Dermis blood vessel endothelial cell (primary cell): ENCODE measurements around the gene MGST2. TPM values are rescaled to one million over a fixed set of nuclear protein-coding genes. Genes with fewer than 3 reads are reported as not detected.
"Not testable (repeated sequence)": the region's sequence is repeated elsewhere in the genome, so short reads cannot be mapped to it uniquely, and the experiment has no call there.

ENCODE experiments used
- DNase-seq: peaks from one replicate; pipeline ENCODE4 v3.0.0; 2010
- total RNA-seq: library from RNA; depleted of rRNA; stranded (reverse); fragments of >200 nt; gene quantifications from 2 replicates; pipeline ENCODE4 v1.2.3, GENCODE V29; 2014

The MGST2 gene
- total RNA-seq = 84.3 and 117 TPM in 2 replicates

DNA sequence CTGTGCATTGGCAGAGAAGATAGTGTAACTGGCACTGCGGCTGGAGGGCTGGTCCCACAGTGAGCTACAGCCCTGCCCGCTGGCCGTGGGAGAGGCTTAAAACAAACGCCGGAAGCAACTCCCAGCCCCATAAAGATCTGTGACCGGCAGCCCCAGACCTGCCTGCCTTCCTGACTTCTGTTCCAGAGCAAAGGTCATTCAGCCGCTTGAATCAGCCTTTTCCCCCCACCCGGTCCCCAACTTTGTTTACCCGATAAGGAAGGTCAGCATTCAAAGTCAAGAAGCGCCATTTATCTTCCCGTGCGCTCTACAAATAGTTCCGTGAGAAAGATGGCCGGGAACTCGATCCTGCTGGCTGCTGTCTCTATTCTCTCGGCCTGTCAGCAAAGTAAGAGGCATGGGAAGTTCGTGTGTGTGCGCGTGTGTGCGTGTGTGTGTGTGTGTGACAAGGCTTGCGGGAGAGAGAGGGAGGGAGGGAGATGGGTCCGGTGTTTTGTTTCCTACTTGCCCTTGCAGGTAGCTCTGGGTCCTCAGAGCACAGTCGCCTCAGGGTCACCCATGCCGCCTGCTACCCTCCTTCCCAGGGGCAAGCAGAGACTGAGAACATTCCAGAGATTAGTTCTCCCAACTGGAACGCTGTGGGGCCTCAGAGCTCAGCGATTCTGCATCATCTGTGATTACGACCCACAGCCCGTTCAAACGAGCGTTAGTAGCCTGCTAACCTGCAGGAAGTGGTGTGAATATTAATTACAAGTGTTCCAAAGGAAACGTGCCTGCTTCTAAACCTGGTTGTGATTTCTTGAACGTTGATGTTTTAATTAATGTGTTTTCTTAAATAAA, at the start of gene MGST2:
Gene MGST2, plus strand, starts transcription at position 130 of the 840 bp plus-strand sequence. Its CDS starts 201 bp downstream, at position 331.
- peak; percentile 94 for DNase-seq

DNA sequence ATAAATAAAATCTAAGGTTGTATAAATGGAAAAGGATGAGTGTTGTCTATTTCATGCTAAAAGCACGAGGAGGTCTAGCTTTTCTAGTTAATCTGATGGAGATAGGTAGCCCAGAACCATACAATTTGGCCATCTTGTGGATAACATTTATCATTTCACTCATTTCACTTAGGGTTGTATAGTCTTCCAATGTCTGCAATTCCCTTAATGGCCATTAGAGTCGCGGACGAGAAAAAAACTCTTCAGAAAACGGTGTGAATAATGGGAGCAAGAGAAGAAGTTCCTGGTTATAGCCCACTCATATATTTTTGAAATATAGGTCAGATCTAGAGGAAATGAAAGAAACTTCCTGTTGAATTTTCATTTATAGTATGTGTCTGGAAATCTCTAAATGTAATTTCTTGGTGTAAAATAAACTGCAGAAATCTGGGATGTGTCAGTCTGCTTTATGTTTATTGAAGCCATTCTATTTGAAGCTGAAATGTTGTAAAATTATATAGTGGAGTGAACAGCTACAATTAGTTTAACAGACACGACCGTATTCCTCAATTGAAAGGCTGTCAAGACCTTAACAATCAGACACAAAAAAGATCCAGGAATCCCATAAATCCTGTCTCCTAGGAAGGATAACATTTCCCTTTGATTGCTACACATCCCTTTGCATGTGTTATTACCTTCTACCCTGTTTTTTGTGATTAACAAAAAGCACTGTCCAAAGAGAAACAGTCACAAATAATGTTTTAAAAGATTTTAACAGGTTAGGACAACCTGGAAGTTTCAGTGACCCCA, 47.7 kb upstream of the MGST2 start:
- DNase-seq = peak; percentile 60

DNA sequence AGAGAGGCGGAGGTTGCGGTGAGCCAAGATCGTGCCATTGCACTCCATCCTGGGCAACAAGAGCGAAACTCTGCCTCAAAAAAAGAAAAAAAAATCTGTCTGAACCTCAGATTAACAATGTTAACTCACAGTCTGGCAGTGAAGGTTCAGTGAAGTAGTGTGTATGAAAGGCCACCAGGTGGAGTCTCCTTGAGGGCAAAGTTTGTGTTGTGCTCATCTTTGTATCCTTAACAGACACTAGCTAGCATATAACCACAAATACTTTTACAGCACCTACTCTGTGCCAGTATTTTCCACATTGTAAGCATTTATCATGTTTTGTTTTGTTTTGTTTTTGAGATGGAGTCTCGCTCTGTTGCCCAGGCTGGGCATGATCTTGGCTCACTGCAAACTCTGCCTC, 46.0 kb upstream of the MGST2 start:
- peak; percentile 57 for DNase-seq

DNA sequence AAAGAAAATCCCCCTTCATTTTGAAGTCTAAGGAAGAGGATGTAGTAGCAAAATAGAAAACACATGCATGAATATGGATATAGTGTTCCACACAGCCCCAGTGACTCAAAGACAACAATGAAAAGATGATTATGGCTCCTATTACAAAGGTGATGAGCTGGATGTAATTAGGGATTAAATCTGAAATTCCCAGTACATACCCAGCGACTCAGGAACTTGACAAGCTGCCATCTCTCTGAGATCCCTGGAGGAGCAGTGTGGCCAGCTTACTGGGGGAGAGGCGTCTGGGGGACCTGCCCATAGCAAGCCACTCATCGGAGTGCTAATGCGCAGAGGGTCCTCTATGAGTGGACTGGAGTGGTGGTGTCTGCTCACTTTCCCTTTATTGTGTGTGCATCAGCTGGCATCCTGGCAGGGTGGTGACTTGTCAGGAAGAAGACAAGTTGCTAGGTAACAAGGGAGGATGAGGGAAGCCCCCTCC, 42.7 kb upstream of the MGST2 start:
- no peak for DNase-seq

DNA sequence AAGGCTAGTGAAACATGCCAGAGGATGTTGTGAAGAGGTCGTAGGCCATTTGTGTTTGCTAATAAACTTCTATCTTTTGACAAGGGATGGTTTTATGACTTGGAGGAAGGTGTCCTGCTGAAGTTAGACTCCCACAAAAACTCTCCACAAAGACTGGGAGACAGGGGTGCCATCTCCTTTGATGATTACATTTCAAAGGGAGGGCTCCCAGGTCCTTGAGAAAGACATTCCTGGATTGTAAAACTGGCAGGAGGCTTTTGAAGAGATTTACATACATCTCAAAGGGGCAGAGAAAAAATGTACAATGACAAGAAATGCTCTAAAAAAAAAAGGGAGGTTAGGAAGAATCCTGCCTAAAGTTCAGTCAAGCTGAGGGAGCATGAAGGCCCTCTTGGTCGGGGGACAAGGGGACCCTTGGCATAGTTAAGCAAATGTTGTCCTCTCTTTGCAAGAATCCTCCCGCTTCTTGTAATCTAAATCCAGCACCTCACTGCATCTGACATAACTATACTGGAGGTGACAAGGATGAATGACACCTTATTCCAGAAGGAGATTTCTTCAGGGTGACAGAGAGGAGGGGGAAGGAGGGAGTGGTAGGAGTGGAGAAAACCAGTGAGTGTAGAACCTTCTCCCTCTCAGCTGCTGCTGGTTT, 41.1 kb upstream of the MGST2 start:
- DNase-seq = no peak

DNA sequence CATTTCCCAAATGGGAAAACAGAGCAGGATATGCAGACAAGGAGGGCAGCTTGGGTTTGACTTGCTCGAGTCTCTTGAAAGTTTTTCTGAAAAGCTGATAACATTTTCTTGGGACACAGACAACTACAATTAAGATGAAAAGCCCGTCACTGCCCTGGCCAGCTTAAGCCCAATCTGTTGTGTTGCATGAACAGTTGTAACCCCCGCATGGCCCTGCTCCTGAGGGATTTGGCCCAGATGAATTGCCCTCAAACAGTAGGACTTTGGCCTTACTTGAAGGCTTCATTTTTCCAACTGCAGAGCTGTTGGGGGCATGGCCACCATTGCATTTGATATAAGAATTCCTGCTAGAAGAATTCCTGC, 40.5 kb upstream of the MGST2 start:
- DNase-seq = no peak

DNA sequence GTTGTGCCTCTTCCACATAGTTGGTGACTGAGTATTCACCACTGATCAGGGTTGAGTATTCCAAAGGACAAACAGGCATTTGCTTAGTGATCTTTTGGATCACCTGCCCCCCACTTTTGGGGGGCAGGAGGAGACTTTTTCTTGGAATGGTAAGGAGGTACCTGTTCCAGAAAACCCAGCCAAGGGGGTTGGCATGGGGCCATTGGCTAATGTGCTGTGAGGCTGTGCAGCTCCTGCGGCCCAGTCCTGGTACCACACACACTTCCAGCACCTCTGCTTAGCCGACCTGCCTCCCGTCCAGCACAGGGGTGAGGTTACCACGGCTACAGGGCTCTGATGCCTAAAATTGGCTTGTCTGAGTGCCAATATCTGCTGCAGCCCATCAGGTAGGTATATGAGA, 40.1 kb upstream of the MGST2 start:
- no peak for DNase-seq

DNA sequence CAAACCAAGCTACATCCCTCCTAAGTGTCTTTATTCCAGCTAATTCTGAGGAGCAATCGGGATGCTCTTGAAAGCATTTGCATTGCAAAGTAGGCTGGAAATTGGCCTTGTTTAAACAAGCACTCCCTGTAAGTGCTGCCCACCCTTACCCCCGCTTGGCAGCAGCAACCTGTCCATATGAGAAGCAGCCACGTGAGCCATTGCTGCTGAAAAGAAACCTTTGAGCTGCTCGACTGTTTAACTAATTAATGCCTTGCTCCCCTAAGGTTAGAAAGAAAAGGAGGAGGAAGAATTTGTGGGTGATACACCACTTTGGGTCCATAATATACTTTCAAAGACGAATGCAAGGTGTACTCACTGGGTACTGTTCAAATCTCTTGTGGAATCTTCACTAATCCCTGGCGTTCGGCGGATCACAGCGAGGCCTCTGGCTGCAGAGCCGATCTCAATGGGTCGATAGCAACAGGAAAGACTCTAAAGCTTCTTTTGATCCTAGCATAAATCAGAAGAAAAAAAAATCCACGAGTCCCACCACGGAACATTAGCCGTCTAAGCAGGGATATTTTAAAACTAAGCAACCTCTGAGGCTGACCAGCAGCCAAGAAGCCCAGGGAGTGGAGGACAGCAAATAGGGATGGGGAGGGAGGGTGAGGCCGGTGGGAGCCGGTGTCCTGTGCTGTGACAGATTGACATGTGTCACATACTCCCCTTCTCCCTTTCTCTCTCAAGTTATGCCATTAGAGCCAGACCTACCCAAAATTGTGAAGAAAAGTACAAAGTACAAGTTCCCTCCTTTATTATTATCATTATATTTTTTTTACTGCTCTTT, 37.2 kb upstream of the MGST2 start:
- no peak for DNase-seq

DNA sequence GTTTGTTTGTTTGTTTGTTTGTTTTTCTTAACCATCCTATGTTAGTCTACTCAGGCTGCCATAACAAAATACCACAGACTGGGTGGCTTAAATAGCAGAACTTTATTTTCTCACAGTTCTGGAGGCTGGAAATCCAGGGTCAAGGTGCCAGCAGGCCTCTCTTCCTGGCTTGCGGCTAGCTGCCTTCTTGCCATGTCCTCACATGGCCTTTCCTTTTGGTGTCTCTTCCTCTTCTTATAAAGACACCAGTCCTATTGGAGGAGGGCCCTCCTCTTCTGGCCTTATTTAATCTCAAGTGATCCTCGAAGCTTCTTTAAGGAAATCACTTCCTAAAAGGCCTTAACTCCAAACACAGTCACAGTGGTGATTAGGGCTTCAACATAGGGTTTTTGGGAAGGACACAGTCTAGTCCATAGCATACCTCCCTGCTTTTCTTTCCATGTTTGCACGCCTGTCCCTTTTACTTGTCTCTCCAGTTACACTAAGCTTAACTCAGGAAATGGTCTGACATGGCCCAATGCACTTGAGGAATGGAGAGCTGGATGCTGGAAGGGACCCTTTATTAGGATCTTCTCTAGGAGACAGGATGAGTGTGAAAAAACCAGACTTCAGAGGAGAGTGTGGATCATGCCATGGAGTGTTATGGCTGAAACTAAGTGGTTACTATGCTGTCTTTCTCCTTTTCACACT, 36.0 kb upstream of the MGST2 start:
- no peak for DNase-seq

DNA sequence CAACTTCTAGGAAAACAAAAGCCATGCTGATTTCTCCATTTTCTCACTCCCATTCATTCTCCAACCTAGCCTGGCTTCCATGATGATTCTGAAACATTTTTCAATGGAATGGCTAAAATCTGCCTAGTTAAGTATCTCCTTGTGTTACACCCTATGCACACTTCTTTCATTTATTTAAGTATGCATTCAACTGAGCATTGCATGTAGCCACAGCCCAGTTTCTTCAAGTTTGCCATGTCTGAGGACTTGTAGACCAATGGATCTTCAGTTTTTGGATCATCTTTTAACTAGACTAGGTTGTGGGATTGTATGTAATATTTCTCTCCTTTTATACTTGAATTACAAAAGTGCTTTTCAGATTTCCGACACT, 35.5 kb upstream of the MGST2 start:
- DNase-seq = no peak

DNA sequence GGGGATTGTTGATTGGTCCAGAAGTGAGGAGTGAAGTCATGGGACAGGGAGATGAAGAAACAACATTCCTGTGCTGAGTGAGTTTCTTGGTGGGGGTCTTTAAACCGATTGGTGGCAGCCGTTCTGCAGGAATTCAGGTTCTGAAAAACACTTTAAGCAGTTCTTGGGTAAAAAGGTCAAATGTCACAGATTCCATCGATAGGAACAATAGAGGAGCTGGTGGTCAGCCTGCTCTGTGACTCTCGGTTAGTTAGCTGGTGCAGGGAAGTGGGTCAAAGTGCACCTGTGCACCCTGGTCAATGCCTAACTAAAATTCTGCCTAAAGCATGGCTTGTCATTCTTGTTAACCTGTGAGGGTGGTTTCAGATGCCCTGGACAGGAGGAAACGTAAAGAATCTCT, 34.6 kb upstream of the MGST2 start:
- no peak for DNase-seq

DNA sequence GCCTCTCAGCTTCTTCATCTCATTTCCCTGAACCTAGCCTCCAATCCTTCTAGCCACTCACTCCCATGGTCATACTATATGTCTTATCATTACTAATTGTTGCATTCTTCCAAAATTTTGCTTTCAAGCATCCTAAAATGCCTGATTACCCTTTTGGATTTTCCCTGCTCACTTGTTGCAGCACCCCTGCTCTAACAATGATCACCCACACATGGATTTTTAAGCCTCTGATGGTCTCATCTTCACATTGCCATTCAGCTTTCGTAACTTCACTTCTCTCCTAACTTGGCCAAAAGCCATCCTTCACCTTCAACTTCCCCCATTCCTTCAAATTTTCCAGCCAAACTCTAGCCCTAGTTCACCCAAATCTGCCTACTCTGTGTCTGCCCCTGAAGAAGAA, 33.8 kb upstream of the MGST2 start:
- DNase-seq = no peak

DNA sequence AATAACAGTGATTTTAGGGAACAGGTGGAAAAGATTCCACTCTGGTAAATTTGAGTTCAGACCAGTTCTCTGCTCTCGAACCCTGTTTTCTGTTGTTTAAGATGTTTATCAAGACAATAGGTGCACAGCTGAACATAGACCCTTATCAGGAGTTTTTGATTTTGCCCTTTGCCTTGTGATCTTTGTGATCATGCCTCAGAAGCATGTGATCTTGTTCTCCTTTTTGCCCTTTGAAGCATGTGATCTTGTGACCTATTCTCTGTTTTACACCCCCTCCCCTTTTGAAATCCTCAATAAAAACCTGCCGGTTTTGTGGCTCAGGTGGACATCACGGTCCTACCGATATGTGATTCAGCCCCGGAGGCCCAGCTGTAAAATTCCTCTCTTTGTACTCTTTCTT, 32.9 kb upstream of the MGST2 start:
- DNase-seq = not testable (repeated sequence)

DNA sequence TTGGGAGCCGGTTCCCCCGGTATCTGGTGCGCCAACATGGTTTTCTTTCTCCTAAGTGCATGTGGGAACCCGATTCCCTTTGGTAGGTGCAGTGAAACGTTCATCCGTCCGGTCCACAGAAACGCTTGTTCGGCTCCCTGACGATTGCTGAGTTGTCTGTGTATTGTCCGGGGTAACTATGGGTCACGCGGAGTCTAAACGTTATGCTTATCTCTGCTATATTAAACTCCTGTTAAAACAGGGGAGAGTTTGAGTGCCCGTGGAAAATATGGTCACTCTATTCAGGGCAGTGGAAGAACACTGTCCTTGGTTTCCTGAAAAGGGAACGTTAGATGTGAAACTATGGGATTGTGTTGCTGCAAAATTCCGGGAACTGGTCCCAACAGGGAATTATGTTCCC, 32.4 kb upstream of the MGST2 start:
- DNase-seq = peak; percentile 32

DNA sequence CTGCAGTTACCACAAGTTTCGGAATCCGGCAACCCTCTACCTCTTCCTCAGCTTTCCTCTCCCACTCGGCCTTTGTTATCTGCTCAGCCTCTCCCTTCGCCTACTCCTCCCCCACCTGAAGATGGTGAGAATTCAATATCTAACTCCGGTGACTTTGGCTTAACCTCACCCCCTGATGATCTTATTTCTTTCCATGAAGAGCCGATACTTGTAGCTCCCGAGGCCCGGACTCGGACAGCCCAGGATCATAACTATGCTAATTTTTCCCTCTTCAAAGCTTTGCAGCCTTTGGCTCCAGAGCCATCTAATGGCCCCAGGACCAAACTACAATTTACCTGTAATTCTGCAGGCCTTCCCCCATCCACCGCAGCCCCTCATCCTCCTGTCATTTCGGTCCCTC, 32.0 kb upstream of the MGST2 start:
- DNase-seq = peak; percentile 68

DNA sequence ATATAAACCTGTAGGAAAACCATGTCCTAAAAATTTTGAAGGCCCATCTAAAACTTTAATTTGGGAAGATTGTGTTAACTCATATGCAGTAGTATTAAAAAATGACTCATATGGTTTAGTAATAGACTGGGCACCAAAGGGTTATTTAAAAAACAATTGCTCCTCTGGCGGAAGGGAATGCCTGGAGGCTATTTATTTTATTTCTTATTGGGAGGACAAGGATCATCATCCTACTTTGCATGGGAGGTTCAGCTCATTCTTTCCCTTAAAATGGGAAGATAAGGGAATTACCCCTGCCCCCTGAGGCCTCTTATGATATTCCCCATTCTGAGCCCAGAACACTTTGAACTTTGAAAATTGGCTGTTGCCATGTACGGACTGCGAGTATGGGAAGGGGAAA, 29.7 kb upstream of the MGST2 start:
- no peak for DNase-seq

DNA sequence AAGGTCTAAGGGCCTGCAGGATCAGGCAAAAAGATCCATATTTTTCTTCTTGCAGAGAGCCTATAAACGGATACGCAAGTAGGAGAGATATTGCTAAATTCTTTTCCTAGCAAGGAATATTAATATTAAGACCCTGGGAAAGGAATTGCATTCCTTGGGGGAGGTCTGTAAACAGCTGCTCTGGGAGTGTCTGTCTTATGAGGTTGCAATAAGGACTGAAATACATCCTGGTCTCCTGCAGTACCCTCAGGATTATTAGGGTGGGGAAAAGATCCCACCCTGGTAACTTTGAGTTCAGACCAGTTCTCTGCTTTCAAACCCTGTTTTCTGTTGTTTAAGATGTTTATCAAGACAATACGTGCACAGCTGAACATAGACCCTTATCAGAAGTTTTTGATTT, 27.3 kb upstream of the MGST2 start:
- not testable (repeated sequence) for DNase-seq

DNA sequence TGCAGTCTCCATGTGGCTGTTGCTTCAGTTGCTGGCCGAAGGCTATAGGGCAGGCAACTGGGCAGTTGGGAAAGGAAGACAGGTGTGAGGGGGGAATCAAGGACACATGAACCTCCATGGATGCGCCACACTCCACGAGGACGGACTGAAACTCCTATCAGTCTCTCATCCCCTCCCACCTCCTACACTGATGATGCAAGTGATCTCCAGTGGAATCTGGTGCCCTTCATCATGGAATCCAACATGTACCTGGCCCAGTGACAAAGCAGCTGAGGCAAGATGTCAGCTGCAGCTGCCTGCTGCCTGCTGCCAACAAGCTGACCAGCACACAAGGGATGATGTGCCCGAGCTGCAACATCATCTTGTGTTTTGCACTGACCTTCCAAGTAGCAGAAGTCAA, 26.0 kb upstream of the MGST2 start:
- DNase-seq = no peak

DNA sequence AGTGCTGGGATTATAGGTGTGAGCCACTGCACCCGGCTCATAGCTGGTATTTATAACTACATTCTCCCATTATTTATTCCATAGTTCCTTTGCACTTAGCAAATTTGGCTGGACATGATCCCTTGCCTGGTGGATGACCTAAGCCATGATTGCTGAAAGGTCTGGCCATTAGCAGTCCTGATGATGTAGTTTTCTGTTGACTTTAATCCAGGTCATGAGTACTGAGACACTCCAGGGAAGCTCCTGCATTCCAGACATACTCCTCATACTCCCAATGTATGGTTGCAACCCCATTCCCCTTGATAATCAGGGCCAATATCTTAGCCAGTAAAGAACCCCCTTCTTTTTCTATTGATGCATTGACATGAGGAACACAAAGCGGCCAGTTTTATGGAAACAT, 24.4 kb upstream of the MGST2 start:
- DNase-seq = no peak

DNA sequence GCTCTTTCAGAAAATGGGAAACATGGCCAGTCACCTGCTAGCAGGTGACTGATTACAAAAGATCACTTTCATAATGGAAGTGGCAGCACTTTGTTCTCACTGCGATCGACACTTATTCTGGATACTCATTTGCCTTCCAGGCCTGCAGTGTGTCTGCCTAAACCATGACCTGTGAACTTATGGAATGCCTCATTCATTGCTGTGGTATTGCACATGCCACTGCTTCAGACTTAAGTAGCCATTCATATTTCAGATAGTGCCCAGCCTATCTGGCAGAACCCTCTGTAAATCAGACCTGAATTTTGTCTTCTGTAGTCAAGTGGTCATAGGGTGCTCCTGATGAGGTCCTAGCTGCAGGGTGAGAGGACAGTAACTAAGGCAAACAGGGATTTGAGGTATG, 23.3 kb upstream of the MGST2 start:
- DNase-seq = no peak

DNA sequence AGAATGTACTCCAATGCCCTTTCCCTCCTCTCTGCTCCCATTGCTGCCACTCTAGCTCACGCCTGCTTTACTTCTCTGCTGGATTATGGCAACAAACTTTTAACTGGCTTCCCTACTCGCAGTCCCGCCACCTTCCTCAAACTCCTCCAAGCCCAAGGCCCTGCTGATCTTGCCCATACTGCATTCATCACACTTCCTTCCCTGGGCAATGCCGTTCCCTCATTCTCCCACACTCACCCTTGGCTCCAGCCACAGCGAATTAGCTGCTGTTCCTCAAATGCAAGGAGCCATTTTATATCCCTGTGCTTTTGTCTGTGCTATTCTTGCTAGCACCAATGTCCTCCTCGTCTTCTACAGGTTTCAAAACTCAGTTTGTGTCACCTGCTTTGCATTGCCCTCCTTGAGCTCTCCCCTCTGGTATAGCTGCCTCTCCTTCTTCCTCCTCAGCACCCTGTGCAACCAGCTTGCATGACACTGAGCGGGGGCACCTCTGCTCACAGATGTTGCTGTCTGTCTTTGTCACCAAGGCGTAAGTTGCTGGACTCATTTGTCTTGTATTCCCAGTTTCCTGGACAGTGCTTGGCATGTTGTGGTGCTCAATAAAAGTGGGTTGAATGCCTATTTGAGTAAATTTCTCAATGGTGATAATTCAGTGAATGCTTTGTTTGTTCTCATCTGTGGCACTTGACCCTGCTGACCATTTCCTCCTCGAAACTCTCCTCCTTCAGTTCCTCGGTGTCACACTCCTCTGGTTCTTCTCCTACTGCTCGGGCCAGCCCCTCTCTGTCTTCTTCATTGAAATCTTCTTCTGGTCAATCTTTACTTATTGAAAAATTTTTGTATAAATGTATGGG, 22.4 kb upstream of the MGST2 start:
- no peak for DNase-seq
